ENCODE data around the gene RAD51B.

RAD51B gene

DNA sequence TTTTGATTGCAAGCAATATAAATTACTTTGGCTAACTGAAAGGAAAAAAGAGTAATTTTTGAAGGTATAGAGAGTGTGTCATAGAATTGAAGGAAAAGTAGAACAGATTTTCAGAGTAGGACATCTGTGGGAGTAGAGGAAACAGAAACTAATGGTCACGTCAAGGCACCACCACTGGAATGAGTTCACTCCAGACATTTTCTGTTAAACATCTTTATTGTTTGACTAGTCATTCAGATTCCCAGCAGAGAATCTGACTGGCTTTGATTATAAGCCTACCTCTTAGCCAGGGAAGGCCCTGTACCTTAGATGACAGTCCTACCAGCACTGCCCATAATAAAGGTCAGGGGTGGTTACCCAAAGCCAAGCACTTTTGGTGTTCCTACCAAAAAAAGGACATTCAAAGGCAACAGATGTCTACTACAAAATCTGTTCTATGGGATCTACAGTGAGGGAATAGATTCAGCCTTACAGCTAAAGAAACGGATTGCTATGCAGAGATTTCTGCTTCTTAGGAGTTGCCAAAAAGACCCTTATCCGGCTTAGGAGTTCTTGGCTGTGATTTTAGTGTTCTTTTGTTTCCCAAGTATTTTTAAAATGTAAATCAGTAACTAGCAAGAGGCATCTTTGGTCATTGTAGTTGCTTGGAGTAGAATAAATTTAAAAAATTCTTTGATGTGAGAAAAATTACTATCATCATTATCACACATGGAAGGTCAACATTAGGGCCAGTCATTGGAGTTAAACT, 410.8 kb downstream of the RAD51B start:
- TF ChIP-seq, protein P1, sequence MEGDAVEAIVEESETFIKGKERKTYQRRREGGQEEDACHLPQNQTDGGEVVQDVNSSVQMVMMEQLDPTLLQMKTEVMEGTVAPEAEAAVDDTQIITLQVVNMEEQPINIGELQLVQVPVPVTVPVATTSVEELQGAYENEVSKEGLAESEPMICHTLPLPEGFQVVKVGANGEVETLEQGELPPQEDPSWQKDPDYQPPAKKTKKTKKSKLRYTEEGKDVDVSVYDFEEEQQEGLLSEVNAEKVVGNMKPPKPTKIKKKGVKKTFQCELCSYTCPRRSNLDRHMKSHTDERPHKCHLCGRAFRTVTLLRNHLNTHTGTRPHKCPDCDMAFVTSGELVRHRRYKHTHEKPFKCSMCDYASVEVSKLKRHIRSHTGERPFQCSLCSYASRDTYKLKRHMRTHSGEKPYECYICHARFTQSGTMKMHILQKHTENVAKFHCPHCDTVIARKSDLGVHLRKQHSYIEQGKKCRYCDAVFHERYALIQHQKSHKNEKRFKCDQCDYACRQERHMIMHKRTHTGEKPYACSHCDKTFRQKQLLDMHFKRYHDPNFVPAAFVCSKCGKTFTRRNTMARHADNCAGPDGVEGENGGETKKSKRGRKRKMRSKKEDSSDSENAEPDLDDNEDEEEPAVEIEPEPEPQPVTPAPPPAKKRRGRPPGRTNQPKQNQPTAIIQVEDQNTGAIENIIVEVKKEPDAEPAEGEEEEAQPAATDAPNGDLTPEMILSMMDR (conservative IDR thresholded peaks at IDR 0.05; ENCODE audit: low read depth) = no peak
- no peak overlapping the region for H3K27ac ChIP-seq
- CTCF ChIA-PET = no interaction called here

DNA sequence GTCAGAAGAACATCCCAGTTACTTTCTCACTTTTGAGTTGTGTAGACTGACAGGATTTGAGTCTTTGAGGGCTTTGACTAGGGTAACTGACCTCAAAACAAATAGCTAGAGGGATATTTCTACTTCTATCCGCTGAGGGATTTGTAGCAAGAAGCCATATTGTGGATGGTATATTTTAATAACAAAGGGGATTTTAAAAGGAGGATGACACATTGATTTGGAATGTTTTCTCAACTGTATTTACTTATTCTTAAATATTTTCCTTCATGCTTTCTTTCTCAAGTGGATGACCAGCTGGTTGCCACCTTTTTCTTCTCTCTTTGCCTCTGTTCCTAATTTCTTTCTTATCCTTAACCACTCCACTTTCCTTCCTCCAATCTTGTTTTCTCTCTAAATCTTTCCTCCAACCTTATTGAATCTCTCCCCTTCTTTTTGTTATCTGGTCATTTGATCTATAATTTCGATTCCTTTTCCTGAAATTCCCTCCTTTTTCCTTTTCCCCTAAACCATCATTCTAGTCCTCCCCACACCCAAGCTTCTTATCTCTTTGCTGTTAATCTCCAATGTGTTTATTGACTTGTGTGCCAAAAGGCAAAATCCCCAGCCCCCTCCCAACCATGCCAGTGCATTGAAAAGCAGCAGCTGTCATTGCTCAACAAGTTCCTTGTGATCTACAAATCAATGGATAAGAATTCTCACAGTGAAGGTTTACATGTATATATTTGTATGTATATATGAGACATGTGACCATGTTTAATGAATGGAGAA, 411.6 kb downstream of the RAD51B start:
- POLR2A ChIA-PET (ENCODE audit: low non-redundant PET) = no interaction called here
- TF ChIP-seq, protein P1 (conservative IDR thresholded peaks at IDR 0.05; ENCODE audit: low read depth) = no peak
- DNase-seq (ENCODE audit: low spot score) = no peak
- CTCF ChIA-PET = no interaction called here
- no peak overlapping the region for H3K27ac ChIP-seq

More for the DNA sequence above, 410.8 kb downstream of the RAD51B start:
- DNase-seq (ENCODE audit: low spot score) = no peak
- POLR2A ChIA-PET (ENCODE audit: low non-redundant PET) = no interaction called here

DNA sequence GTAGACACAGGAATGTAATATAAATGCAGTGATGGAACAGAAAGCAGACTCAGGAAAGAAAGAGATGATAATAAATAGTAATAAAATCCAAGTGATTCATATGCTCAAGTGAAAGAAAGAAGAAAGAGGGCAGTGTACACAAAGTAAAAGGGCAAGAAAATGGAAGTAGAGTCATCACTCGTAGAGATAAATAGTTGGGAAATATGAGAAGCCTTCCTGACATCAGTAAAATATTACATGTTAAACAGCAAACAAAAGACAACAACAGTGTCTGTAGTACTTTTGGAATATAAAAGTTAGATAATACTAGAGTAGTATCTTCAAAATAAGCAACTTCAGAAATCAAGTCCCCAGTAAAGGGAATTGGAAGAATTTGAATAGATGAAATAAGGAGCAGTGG, 412.3 kb downstream of the RAD51B start:
- ChIA-PET POLR2A (ENCODE audit: low non-redundant PET) (no interaction called here), CTCF (no interaction called here)
- H3K27ac ChIP-seq = no peak overlapping the region
- no peak for DNase-seq (ENCODE audit: low spot score)
- TF ChIP-seq, protein P1 (conservative IDR thresholded peaks at IDR 0.05; ENCODE audit: low read depth) = no peak

DNA sequence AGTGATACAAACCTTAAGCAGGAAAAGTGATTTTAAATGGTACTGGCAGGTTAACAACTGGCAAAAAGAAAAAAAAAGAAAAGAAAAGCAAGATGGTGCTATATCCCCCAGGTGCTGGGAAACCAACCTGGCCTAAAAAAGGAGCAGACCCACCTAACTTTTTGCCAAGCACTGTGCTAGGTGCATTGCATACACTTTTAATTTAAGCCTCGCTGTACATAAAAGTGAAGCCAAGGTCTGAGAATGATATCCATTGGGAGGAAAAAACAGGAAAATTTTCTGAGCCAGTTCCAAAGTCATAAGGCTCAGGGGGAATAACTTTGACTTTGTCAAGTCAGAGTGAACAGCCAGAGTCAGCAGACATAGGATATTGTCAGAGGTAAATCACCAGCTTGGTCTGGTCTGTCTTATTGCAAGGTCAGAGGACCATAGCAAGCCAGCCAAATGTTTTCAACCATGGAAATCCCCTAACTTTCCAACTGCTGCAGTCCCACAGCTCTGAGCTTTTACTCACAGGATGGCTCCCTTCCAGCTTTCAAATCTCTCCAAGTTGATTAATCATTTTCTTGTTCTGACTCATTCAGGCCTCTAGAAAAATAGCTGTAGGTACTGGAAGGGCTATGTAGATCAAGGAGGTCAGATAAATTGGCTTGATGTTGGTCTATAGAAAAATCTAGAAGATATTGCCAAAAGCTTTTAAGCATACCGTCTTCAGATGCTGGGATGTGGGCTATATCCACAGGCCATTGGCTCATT, 412.9 kb downstream of the RAD51B start:
- DNase-seq (ENCODE audit: low spot score) = peak; percentile 84
- TF ChIP-seq, protein P1 (conservative IDR thresholded peaks at IDR 0.05; ENCODE audit: low read depth) = no peak
- ChIA-PET CTCF (no interaction called here), POLR2A (ENCODE audit: low non-redundant PET) (interaction anchor here (0.7 kb wide), 1 partner anchor 397 kb away, joined by 3 read pairs; no protein-coding TSS in a partner anchor)
- H3K27ac ChIP-seq = no peak overlapping the region; the same call in 1 of the 2 replicates

DNA sequence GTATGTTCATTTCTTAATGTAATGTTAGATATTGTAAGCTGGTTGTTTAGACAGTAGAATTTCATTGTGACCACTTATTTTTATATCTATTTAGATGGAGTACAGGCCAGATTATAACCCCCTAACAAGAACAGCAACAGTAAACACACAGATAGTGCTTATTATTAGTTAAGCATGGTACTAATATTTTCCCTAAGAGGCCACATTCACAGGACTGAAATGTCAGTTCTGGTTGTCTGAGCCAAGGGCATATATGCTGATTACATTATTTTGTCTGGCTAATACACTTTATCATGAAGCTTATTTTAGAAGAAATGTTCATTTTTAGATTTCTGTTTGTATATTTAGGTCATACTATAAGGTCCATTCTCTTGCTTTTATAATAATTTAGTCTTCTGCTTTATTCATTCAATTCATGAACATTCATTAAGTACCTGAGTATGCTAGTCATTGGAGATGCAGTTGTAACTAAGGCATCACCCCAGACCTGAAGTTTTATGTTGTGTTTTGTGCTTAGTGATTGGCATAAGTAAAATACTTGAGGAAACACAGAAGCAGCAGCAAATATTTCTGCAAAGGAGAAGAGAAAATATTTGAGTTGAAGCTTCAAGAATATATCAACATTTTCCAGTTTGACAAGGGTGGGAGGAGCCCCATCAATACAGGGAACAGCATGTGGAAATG, 413.7 kb downstream of the RAD51B start:
- TF ChIP-seq, protein P1 (conservative IDR thresholded peaks at IDR 0.05; ENCODE audit: low read depth) = no peak
- ChIA-PET POLR2A (ENCODE audit: low non-redundant PET) (interaction anchor here (0.7 kb wide), 1 partner anchor 398 kb away, joined by 3 read pairs; no protein-coding TSS in a partner anchor), CTCF (no interaction called here)

More for the DNA sequence above, 413.7 kb downstream of the RAD51B start:
- H3K27ac ChIP-seq = no peak overlapping the region
- no peak for DNase-seq (ENCODE audit: low spot score)

Measured in RWPE1 (cell line).